Ishikawa (cell line): Measurements from ENCODE around the gene CPNE2.

Source experiments
- CEBPB ChIP-seq: IDR thresholded peaks from 2 replicates; pipeline ENCODE4 v1.6.1; 2012
- CREB1 ChIP-seq: IDR thresholded peaks from 2 replicates; pipeline ENCODE4 v1.6.1; 2012; ENCODE audit warnings: low read depth
- EGR1 ChIP-seq: IDR thresholded peaks from 2 replicates; pipeline ENCODE4 v1.6.1; 2012
- EP300 ChIP-seq: IDR thresholded peaks from 2 replicates; pipeline ENCODE4 v1.6.1; 2012; ENCODE audit warnings: borderline replicate concordance
- FOXM1 ChIP-seq: IDR thresholded peaks from 2 replicates; pipeline ENCODE4 v1.6.1; 2012; ENCODE audit warnings: low read depth, borderline replicate concordance
- NFIC ChIP-seq: IDR thresholded peaks from 2 replicates; pipeline ENCODE4 v1.6.1; 2012
- RAD21 ChIP-seq: IDR thresholded peaks from 2 replicates; pipeline ENCODE4 v1.6.1; 2012; ENCODE audit warnings: low read depth
- TAF1 ChIP-seq: IDR thresholded peaks from 2 replicates; pipeline ENCODE4 v1.6.1; 2012; ENCODE audit warnings: low read depth, mild to moderate bottlenecking
- TCF12 ChIP-seq: IDR thresholded peaks from 2 replicates; pipeline ENCODE4 v1.6.1; 2012; ENCODE audit warnings: low read depth
- TEAD4 ChIP-seq: IDR thresholded peaks from 2 replicates; pipeline ENCODE4 v1.6.1; 2012
- YY1 ChIP-seq: IDR thresholded peaks from 2 replicates; pipeline ENCODE4 v1.6.1; 2012; ENCODE audit warnings: low read depth
- ZBTB7A ChIP-seq: IDR thresholded peaks from 2 replicates; pipeline ENCODE4 v1.6.1; 2012; ENCODE audit warnings: low read depth
- TF ChIP-seq, protein P1 (sequence below): IDR thresholded peaks from 2 replicates; pipeline ENCODE4 v1.6.1; 2012; ENCODE audit warnings: low read depth, mild to moderate bottlenecking
- TF ChIP-seq, protein P2 (sequence below): IDR thresholded peaks from 2 replicates; pipeline ENCODE4 v1.6.1; 2012
- TF ChIP-seq, protein P3 (sequence below): IDR thresholded peaks from 2 replicates; pipeline ENCODE4 v1.6.1; 2012

Gene CPNE2

DNA sequence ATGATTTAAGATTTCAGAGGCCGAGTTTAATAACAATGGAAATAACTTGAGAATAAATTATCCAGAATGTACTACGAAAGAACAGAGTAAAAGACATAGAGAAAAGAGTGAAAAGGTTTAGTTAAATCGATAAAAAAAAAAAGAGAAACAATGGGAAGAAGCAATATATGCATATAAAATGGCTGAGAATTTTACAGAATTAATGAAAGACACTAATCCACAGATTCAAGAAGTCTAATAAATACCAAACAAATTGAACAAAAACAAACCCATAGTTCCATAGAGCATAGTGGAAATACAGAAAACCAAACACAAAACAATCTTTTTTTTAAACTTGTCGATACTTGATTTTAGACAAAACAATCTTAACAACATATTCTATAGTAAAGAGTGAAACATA is 91.7 kb downstream of the CPNE2 start:
- TF ChIP-seq, protein P1, sequence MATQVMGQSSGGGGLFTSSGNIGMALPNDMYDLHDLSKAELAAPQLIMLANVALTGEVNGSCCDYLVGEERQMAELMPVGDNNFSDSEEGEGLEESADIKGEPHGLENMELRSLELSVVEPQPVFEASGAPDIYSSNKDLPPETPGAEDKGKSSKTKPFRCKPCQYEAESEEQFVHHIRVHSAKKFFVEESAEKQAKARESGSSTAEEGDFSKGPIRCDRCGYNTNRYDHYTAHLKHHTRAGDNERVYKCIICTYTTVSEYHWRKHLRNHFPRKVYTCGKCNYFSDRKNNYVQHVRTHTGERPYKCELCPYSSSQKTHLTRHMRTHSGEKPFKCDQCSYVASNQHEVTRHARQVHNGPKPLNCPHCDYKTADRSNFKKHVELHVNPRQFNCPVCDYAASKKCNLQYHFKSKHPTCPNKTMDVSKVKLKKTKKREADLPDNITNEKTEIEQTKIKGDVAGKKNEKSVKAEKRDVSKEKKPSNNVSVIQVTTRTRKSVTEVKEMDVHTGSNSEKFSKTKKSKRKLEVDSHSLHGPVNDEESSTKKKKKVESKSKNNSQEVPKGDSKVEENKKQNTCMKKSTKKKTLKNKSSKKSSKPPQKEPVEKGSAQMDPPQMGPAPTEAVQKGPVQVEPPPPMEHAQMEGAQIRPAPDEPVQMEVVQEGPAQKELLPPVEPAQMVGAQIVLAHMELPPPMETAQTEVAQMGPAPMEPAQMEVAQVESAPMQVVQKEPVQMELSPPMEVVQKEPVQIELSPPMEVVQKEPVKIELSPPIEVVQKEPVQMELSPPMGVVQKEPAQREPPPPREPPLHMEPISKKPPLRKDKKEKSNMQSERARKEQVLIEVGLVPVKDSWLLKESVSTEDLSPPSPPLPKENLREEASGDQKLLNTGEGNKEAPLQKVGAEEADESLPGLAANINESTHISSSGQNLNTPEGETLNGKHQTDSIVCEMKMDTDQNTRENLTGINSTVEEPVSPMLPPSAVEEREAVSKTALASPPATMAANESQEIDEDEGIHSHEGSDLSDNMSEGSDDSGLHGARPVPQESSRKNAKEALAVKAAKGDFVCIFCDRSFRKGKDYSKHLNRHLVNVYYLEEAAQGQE = no peak
- TF ChIP-seq, protein P2, sequence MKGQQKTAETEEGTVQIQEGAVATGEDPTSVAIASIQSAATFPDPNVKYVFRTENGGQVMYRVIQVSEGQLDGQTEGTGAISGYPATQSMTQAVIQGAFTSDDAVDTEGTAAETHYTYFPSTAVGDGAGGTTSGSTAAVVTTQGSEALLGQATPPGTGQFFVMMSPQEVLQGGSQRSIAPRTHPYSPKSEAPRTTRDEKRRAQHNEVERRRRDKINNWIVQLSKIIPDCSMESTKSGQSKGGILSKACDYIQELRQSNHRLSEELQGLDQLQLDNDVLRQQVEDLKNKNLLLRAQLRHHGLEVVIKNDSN = no peak
- TF ChIP-seq YY1 (no peak), CEBPB (no peak), ZBTB7A (no peak), EGR1 (no peak), FOXM1 (no peak), TEAD4 (no peak), TAF1 (no peak), RAD21 (no peak), NFIC (no peak), TCF12 (no peak), EP300 (no peak), CREB1 (no peak)
- TF ChIP-seq, protein P3, sequence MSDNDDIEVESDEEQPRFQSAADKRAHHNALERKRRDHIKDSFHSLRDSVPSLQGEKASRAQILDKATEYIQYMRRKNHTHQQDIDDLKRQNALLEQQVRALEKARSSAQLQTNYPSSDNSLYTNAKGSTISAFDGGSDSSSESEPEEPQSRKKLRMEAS = no peak

DNA sequence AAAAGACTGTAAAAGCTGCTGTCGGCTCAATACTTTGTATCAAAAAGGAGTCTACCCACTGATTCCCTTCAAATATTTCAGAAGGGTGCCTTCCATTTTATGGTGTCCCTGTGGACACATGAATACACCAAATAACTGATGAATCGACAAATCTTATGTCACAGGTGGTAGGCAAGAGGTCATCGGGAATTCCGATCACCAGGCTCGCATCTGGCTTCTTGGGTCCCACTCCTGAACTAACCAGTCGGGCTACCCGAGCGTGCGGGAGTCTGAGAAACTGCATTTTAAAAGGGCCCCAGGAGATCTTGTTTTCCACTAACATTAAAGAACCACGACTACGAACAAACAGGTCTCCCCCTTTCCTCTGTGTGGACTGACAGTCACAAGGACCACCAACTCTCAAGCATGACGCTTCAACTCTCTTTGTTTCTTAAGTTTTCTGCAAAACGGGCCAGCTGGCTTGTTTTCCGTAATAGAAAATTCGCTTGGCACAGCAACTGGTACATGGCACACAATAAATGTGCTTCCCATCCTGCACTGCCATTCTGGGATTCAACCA is 92.6 kb downstream of the CPNE2 start:
- TF ChIP-seq EP300 (no peak), NFIC (no peak), TCF12 (no peak), TEAD4 (no peak), ZBTB7A (no peak), EGR1 (no peak), YY1 (no peak), CREB1 (no peak), CEBPB (no peak), TAF1 (no peak)
- TF ChIP-seq, protein P3 = no peak
- TF ChIP-seq, protein P1 = no peak
- TF ChIP-seq, protein P2 = no peak

DNA sequence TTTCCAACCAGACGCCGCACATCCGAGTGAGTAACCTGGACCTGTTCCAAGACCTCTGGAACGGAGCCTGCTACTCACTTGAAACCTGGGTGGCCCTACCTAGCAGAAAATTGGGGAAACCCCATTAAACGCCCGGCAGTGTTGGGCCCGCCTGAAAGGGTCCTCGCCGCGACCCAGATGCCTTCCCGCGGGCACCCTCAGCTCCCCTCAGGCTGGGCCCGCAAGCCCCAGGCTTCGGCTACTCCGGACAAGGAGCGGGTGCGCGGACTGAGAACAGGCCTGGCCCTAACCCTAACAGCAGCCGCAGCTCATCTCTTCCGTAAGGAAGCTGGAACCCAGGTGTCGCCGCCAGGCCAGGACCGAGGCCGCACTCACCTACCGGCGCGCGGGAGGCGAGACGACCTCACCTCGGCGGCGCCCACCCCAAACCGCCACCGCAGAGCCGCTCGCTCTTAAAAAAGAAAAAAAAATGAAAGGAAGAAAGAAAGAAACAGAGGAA is 93.1 kb downstream of the CPNE2 start:
- TF ChIP-seq NFIC = peak; percentile 56
- TF ChIP-seq TCF12 = no peak
- TF ChIP-seq, protein P1 = no peak
- TF ChIP-seq CREB1 = no peak
- no peak for TF ChIP-seq CEBPB
- no peak for TF ChIP-seq RAD21
- TF ChIP-seq, protein P3 = peak; percentile 49; the same call in 1 of the 2 replicates
- TF ChIP-seq EP300 = no peak
- TF ChIP-seq EGR1 = no peak
- TF ChIP-seq TAF1 = no peak
- TF ChIP-seq YY1 = no peak
- TF ChIP-seq ZBTB7A = no peak
- no peak for TF ChIP-seq FOXM1
